GM21447 (cell line): ENCODE data around the gene CCDC70.

ENCODE experiments used
- ATAC-seq: cut with Tn5 transposase; IDR thresholded peaks from one replicate; pipeline ENCODE4 v1.9.1; 2021; ENCODE audit not compliant: unreplicated experiment

The CCDC70 gene

DNA sequence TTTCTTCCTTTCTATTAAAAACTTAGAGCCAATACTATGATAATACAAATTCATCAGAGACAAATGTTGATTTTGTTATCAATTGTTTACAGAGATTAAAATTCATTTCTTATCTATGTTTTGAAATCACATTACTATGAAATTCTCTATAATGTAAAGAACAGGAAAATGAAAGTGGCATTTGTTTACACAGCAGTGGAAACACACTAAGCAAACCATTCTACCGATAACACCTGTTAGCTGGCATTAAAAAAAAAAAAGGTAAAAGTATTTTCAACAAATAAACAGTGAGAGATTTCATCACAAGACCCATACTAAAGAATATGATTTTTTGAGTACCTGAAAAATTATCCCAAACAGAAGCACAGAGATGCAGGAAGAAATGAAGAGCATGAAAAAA is 4.8 kb upstream of the CCDC70 start:
- ATAC-seq, result no peak

DNA sequence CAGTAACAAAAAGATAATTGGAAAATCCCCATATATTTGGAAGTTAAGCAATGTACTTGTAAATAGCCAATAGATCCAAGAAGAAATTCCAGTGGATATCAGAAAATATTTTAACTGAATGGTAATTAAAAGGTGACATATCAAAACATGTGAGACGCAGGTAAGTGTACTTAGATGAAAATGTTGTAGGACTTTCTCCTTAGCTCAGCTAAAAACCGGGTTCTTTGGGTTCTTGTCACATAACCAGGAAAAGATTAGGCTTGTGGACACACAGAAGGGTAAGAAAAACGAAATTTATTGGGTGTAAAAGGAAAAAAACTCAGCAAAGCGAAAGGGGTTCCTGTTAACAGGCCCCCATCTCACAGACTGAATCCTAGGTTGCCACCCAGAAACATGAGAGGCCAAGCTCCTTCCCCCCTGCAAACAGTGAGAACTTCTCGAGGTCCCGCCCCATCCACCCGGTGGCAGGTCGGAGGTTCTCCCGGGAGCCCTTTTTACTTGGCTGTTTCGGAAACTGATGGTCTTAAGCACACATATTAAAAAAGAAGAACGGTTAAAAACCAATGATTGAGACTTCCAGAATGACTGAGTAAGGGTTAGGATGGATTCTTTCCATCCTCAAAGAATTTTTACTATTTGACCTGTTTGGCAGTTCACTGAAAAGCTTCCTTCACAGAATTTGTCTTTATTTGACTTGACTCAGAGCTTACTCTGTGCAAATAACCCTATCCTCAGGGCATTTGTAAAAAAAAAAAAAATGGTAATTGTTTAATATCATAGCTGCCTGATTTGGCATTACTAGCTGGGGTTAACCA is 3.1 kb upstream of the CCDC70 start:
- ATAC-seq, result no peak

DNA sequence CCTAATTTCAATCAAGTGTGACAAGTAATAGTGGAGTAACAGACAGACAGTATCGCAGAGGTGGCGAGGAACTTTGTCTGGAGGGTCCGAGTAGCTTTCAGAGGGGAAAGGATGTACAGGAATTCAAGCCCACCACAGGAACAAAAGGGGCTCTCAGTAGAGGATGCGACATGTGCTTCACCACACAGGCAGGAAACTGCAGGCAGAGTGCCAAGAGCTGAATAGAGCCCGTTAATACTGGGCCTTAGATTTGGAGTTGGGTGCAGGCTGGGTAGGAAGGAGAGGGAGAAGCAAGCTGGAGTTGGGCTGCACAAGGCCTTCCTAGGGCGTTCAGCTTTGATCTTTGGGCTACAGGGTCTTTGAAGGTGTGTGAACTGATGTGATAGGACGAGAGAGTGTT is 1.2 kb downstream of the CCDC70 start:
- no peak for ATAC-seq

DNA sequence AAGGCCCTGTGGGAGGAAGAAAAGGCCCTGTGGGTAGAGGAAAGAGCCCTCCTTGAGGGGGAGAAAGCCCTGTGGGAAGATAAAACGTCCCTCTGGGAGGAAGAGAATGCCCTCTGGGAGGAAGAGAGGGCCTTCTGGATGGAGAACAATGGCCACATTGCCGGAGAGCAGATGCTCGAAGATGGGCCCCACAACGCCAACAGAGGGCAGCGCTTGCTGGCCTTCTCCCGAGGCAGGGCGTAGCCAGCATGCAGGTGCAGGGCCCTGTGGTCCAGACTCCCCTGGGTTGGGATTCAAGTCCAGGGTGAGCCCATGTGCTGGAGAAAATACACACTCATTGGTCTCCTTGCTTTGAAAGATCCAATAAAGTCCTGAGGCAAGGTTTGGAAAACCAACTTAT is 4.1 kb downstream of the CCDC70 start:
- ATAC-seq, result no peak

DNA sequence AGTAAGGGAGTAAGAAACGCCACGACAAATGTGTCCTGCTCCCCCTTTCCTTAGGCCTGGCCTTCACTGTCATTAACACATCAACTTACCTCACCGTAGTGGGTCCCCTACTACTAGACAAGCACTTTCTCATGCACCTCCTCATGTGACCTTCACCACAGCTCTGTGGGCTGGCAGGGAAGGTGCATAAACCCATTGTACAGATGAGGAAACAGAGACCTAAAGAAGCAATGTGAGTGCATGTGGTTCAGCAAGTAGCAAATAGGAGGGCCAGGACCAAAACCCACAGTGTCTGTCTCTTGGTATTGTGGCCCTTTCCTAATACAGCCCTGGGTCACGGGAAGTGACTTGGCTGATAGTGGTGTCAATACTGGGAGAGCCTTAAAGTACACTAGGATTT is 5.3 kb downstream of the CCDC70 start:
- no peak for ATAC-seq

DNA sequence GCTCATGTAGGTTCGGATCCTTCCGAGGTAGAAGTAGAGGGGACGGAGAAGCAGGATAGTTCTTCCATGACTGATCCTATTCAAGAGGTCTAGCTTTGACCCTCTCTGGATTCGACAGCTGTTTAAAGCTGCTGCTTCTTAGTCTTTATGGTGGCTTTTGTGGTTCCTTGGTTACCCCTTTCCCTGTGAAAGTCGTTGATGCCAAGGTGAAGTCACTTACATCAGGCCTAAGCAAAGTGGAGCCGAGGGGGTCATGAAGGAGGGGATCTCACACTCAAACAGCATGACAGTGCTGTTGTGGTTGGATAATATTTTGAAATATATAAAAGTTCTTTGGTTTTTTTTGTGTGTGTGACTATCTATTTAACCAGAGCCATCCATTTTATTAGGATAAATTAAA is 8.1 kb downstream of the CCDC70 start:
- no peak for ATAC-seq

DNA sequence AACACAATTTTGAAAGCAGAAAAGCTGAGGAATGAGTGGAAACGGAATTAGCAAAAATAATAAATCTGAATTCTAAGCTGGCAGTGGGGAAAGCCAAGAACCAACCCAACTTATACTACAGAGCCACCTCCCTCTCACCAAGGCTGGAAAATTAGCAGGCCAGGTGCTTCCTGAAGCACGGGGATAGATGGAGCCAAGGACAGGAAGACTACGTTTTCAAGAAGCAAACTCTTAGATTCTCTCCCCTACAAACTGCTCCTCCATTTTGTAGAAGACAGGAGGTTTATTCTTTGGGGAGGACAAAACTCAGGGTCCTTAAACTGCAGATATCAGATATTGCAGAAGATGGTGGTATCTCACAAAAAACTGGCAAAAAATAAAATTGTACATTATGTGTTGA is 8.8 kb downstream of the CCDC70 start:
- ATAC-seq, result no peak

DNA sequence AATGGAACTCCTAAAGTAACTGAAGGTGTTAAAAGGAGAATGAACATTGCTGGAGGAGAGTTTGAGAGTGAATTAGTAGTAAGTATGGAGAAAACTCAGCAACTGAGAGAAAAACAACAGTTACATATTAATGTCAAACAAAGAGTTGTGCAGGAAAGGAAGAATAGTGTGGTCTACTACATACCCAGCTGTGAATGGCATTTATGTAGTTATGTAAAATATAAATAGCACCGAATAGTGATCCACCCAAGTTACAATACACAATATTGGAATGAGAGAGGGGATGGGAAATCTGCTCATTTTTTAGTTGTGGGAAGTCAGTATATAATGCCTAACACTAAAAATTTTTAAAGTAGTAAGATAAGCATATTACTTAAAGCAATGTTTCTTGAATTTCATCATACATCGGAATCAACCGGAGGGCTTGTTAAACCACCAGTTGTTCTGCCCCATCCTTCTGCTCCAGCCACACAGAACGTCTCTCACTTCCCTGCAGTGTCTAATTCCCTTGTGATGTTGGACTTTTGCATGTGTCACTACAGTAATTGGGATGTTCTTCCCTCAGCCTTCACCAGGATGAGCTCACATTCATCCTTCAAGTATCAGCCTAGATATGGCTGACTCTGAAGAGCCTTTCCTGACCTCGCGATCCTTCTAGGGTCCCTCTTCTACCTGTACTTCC is 11.5 kb downstream of the CCDC70 start:
- ATAC-seq, result no peak

DNA sequence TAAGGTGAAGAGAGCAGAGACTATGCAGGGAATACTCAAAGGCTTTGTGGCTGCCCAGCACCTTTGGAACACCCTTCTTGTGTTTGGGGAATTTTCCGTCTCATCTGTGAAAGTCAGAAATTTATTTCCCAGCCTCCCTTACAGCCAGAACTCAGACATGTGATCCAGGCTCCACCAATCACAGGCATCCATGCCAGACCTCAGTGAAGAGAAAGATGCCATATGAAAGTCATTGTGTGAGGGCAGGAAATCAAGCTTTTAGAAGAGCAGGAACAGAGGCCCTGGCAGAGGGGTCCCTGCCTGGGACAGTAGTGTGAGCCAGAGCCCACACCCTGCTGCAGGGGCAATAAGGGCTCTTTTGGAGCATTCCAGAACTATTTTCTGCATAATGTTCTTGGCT is 12.1 kb downstream of the CCDC70 start:
- ATAC-seq, result no peak

DNA sequence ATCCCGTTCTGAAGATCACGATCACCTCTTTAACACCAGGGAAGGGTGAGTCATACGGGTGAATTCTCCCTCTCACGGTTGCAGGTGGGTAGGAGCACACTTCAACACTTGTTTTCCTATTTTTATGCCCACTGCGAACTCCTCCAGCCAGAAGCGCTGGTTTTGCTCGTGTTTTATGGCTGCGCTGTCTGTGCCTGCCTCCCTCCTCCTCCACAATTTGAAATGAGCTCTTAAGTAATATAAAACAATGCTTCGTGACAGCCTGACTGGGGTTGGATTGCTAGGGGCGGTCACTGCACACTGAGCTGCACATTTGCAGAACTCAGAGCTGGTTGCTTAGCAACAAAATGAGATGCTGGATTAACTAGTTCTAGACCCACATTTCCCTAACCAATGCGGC is 12.9 kb downstream of the CCDC70 start:
- ATAC-seq, result no peak

DNA sequence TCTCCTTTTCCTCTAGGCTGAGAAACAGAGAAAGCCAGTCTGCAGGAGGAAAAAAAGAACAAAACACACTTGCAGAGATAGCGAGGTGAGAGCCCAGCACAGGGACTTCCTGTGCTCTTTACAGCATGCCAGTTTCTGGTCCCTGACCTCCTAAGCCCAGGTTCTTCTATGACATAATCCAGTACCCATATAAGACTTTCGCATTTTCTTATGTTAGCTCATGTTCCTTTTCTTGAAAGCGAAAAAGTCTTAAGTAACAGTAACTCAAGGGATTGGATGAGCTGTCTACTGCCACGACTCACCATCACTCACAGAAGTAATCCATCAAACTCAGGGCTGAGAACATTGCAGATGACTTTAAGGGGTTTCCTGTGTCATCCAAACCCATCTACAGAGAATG is 17.4 kb downstream of the CCDC70 start:
- ATAC-seq, result no peak

DNA sequence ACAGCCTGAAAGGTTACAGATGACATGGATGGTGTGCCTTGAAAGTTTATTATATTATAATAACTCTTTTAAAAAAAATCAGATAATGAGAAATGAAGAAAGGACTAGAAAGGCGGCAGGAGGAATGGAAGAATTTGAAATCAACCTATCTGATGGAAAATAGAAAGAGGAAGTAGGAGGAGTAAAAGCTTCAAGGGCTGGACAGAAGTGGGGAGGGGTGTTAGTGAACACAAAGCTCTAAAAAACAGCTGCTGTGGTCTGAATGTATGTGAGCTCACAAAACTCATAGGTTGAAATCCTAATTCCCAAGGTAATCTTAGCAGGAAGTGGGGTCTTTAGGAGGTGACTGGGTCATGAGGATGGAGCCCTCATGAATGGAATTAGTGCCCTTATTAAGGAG is 19.5 kb downstream of the CCDC70 start:
- ATAC-seq, result no peak

DNA sequence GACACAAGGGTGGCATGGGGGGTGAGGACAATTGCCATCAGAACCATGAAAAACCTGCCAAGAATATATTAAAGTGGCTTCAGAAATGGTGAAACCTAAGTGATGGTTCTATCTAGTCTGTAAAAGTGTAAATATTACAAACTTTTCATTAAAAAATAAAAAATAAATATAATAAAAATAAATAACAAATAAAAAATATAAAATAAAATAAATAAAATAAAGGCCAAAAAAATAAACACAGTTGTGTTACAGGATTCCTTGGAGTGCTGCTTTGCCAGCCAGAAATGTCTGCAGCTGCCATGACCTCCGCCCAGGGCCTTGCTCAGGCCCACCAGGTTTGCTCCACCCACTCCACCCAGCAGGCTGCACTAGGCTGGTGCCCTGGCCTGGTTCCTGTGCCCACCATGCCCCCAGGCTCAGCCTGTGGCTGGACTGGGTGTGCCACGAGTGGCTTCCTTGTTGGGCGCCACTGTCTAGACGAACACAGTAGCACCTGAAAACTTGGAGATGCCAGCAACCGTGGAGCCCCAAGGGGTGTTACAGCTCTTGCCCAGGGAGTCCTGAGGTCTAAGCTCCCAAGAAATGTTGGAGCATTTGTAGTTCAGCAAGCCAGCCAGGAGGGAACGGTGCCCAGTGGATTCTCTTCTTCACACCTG is 20.9 kb downstream of the CCDC70 start:
- ATAC-seq, result no peak

DNA sequence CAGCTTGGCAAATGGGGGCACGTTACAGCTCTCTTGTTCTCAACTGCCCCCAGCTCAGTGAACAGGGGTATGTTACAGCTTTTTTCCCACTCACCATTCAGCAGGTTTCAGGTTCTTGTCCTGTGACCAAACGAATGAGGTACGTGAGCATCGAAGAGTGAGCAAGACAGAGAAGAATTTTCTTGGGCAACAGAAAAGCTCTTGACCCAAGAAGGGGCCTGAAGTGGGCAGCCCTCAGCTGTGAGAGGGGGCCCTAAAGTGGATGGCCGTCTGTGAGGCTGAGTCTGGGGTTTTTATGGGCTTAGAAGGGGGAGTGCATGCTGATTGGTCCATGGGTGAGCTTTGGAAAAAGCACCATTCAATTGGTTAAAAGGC is 21.4 kb downstream of the CCDC70 start:
- no peak for ATAC-seq

DNA sequence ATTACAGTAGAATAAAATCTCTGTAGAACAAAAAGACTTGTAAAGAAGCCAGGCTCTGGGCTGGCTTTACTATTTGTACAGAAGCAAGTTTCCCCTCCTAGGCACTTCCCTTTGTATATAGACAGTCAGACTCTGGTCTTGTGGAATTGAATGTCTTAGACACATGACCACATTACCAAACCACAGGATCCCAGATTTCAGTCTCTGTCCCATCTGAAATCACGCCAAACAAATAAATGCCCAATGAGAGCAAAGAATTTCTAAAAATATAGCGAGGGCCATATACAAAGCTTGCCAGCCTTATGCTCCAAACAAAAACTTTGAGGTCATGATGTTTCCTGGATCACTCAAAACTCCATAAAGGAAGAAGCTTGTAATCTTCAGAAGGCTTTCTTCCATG is 23.9 kb downstream of the CCDC70 start:
- ATAC-seq, result no peak

DNA sequence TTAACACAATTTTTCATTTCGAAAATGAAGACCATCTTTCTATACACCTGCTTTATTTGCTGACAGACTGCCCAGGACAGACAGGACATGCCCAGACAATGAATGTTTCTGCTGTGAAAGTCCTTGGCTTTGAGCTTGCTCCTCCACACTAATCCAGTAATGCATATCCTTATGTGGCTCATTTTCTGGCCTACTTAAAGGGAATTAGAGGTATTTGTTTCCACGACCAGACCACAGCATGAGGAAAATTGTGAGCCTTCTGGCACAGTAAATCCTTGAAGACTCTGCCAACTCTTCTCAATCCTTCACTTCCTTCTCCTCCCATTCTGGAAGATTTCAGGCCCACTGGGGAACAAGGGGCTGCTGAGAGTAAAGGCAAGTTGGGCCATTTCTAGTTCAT is 25.7 kb downstream of the CCDC70 start:
- ATAC-seq, result no peak

DNA sequence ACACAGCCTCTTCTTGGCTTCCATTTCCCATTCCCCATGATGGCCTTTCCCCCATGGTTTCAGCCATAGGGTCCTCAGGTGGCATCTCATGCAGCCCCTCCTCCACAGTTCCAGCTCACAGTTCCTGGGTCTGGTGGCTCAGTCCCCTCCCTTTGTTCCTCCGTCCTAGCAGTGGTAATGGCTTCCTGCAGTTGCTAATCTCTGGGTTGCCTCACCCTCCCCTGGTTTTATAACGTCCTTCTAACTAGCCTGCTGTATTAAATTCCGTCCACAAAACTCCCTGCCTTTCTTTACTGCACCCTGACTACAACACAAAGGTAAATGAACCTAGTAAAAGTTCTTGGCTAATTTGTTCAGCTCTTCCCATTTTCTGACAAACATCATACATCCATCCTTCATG is 30.9 kb downstream of the CCDC70 start:
- no peak for ATAC-seq

DNA sequence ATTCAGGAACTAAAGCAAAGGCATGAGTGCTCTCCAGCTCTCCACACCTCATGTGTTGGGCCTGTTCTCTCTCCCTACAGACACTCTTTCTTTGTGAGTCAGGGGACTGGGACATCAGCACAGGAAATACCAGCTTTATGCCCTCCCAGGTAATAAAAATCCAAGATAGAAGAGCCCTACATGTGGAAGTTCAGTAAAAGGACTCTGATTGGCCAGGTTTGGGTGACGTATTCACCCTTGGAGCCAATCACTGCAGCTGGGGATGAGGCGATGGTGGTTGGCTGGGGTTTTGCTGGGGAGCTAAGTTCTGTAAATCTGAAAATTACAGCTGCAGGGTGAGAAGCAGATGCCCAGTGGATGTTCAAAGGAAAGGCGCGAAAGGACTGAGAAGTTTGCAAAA is 32.5 kb downstream of the CCDC70 start:
- ATAC-seq, result no peak

DNA sequence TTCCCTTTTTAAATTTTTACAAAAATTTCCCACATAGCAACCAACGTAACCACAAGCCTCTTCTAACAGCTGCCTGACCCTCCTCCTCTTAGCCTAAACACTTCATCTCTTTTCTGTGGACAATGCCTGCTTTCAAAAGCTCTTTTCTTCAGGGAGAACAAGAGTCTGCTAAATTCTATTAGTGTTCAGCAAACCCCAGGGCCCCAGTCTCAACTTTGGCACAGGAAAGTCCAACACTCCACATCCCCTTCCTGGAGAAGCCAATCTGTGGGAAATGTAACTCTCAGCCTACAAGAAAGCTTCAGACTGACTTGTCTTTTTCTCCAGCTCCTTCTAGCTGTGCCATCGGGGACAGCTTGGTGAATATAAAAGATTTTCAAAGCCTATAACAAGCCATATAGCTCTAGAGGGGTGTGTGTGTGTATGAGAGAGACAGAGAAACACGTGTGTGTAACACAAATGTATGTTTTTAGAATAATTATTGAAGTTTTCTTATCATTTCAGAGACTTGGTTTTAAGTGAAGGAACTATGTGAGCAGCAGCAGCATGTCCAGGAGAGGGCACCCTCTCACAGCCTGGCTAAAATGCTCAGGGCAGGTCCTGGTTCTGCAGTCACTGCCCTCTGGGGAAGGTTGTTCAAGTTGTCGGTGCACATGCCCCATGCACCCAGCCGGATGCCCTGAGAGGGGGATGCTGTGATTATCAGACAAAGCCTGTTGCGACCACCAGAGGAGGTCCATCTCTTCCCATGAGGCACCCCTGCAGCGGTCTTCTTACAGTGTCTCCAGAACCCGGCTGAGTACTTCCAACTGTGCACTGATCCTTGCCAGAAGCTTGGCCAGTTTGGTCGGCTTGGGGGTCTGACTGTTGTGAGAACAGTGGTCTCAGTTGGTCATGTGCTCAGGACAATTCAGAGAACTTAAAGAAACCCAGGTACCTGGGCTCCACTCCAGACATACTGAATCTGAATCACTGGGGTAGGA is 34.4 kb downstream of the CCDC70 start:
- ATAC-seq, result no peak

DNA sequence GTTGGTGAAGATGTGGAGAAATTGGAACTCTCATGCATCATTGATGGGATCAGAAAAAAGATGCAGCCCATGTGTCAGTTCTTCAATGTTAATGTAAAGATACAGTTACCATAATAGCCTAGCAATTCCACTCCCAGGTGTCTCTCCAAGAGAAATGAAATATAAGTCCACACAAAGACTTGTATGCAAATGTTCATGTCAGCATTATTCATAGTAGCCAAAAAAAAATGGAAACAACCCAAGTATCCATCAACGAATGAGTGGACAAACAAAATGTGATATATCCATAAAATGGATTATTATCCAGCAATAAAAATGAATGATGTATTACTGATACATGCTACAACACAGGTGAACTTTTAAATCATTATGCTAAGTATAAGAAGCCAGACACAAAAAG is 38.7 kb downstream of the CCDC70 start:
- no peak for ATAC-seq

DNA sequence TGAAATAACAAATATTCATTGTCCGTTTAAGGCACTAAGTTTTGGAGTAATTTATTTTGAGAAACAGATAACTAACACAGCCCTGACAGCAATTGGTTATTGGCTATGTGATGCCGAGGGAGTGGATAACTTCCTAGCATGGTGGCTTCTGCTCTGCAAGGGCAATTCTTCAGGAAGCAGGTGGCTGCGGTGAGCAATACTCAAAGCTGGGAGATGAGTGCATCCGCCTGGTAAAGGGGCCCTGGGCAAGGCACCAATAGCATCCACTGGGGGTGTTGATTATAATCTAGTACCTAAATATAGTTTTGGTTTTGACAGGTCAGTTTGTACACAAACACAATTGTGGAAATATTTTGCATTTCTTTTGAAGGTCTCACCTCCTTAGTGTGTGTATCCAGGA is 41.0 kb downstream of the CCDC70 start:
- ATAC-seq, result no peak
